ENCODE data around the gene UNC13B.
"Not testable (repeated sequence)": the region's sequence is repeated elsewhere in the genome, so short reads cannot be mapped to it uniquely, and the experiment has no call there.

UNC13B gene

GRCh38 chr9:35229066-35229778 is 67.4 kb downstream of the UNC13B start:
- peak; percentile 28 for DNase-seq

- DNase-seq = no peak
Measured at GRCh38 chr9:35229779-35230143, 68.0 kb downstream of the UNC13B start.

GRCh38 chr9:35232867-35233544 is 71.2 kb downstream of the UNC13B start:
- DNase-seq = no peak

- no peak for DNase-seq
Measured at GRCh38 chr9:35236692-35237091, 74.9 kb downstream of the UNC13B start.

GRCh38 chr9:35237311-35237710 is 75.5 kb downstream of the UNC13B start:
- DNase-seq = peak; percentile 56

GRCh38 chr9:35245945-35246344 is 84.1 kb downstream of the UNC13B start:
- not testable (repeated sequence) for DNase-seq

GRCh38 chr9:35253075-35253474 is 91.3 kb downstream of the UNC13B start:
- no peak for DNase-seq

- peak; percentile 11 for DNase-seq
Measured at GRCh38 chr9:35254237-35254636, 92.4 kb downstream of the UNC13B start.

- DNase-seq = no peak
Measured at GRCh38 chr9:35254984-35255857, 93.4 kb downstream of the UNC13B start.

GRCh38 chr9:35257986-35258659 is 96.3 kb downstream of the UNC13B start:
- no peak for DNase-seq

GRCh38 chr9:35258660-35259474 is 97.1 kb downstream of the UNC13B start:
- peak; percentile 36 for DNase-seq

- no peak for DNase-seq
Measured at GRCh38 chr9:35260186-35260585, 98.4 kb downstream of the UNC13B start.

- DNase-seq = no peak
Measured at GRCh38 chr9:35262064-35262463, 100.3 kb downstream of the UNC13B start.

GRCh38 chr9:35267710-35268109 is 105.9 kb downstream of the UNC13B start:
- DNase-seq = no peak

- no peak for DNase-seq
Measured at GRCh38 chr9:35269919-35270318, 108.1 kb downstream of the UNC13B start.

- no peak for DNase-seq
Measured at GRCh38 chr9:35271637-35272036, 109.8 kb downstream of the UNC13B start.

- DNase-seq = no peak
Measured at GRCh38 chr9:35272989-35273388, 111.2 kb downstream of the UNC13B start.

- DNase-seq = no peak
Measured at GRCh38 chr9:35273591-35273990, 111.8 kb downstream of the UNC13B start.

- no peak for DNase-seq
Measured at GRCh38 chr9:35274993-35275392, 113.2 kb downstream of the UNC13B start.

- DNase-seq = no peak
Measured at GRCh38 chr9:35277171-35277520, 115.3 kb downstream of the UNC13B start.

- no peak for DNase-seq
Measured at GRCh38 chr9:35277628-35278359, 116.0 kb downstream of the UNC13B start.

GRCh38 chr9:35279946-35280345 is 118.1 kb downstream of the UNC13B start:
- no peak for DNase-seq
